OCI-LY7 (cell line): Measurements from ENCODE around the gene TBX4.

Source experiments
- CTCF ChIP-seq: fragments of 200-600 bp; sonication (generic); conservative IDR thresholded peaks from 2 replicates; pipeline ENCODE4 v1.5.1; 2014; ENCODE audit warnings: mild to moderate bottlenecking, antibody characterized with exemption, low read length, moderate library complexity, mixed read lengths
- EZH2phosphoT487 ChIP-seq: fragments of 200-600 bp; sonication (generic); IDR thresholded peaks from 2 replicates; pipeline ENCODE4 v1.6.1; 2018; ENCODE audit warnings: low read depth, borderline replicate concordance, mild to moderate bottlenecking, mixed run types, antibody characterized with exemption, low read length, moderate library complexity, mixed read lengths

- TF ChIP-seq EZH2phosphoT487 (no peak), CTCF (no peak)
Observed at GRCh38 chr17:61406971-61407911, 45.0 kb upstream of the TBX4 start.
